ENCODE measurements around the gene ABLIM2. TPM values are rescaled to one million over a fixed set of nuclear protein-coding genes. Genes with fewer than 3 reads are reported as not detected.

The ABLIM2 gene
- total RNA-seq, 1 experiment from 2014 or later, result 1.0 TPM

GRCh38 chr4:8148785-8149435 is 9.7 kb downstream of the ABLIM2 start:
- DNase-seq, result no peak
- no peak overlapping the region for H3K23ac ChIP-seq (ENCODE audit: insufficient read length, low read depth, low read length)
- H2BK15ac ChIP-seq (ENCODE audit: low read depth, low read length), result no peak overlapping the region
- H3K14ac ChIP-seq (ENCODE audit: insufficient read depth, low read length), result no peak overlapping the region; the same call in 1 of the 2 replicates
- Mint-ChIP-seq H3K4me1 (peaks cover 21 to 34% of the 10 kb centered on the region in 2 experiments), H3K36me3 (ENCODE audit: insufficient read depth in 1 of 3, low read depth in 3 of 3) (no peaks in the 10 kb centered on the region), H3K9me3 (no peaks in the 10 kb centered on the region), H3K4me3 (no peak overlapping the region; a peak in 1 of 5 replicates), H3K27ac (peak overlapping the region in 2 of 3 experiments; percentile 22 to 39; a peak in 1 of 7 replicates), H3K27me3 (ENCODE audit: low read depth) (peaks cover 9% of the 10 kb centered on the region)
- no peak overlapping the region for H2AFZ ChIP-seq (ENCODE audit: low read length)
- H3K23me2 ChIP-seq (ENCODE audit: insufficient read length, low read depth, low read length, poor library complexity, severe bottlenecking), result no peaks in the 10 kb centered on the region
- TF ChIP-seq, protein P1, sequence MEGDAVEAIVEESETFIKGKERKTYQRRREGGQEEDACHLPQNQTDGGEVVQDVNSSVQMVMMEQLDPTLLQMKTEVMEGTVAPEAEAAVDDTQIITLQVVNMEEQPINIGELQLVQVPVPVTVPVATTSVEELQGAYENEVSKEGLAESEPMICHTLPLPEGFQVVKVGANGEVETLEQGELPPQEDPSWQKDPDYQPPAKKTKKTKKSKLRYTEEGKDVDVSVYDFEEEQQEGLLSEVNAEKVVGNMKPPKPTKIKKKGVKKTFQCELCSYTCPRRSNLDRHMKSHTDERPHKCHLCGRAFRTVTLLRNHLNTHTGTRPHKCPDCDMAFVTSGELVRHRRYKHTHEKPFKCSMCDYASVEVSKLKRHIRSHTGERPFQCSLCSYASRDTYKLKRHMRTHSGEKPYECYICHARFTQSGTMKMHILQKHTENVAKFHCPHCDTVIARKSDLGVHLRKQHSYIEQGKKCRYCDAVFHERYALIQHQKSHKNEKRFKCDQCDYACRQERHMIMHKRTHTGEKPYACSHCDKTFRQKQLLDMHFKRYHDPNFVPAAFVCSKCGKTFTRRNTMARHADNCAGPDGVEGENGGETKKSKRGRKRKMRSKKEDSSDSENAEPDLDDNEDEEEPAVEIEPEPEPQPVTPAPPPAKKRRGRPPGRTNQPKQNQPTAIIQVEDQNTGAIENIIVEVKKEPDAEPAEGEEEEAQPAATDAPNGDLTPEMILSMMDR (conservative IDR thresholded peaks at IDR 0.05), result no peak
- no peak overlapping the region for H4K5ac ChIP-seq (ENCODE audit: insufficient read length, low read depth, low read length)
- no peaks in the 10 kb centered on the region for H3K9me3 ChIP-seq (ENCODE audit: control insufficient read depth, low read depth, low read length)
- H2BK5ac ChIP-seq (ENCODE audit: insufficient read length, low read length), result no peak overlapping the region
- no CpG with 5 or more reads among the region's 14 CpGs for WGBS (ENCODE audit: extremely low coverage, insufficient read length, low lambda C conversion rate)
- H3K79me2 ChIP-seq (ENCODE audit: insufficient read depth, low read length), result no peaks in the 10 kb centered on the region
- no peak overlapping the region for H3T11ph ChIP-seq (ENCODE audit: low read length)
- no peak overlapping the region for H3K56ac ChIP-seq (ENCODE audit: insufficient read length, low read depth, low read length)
- no peak overlapping the region for H3K27ac ChIP-seq (ENCODE audit: insufficient read length, low read depth, low read length)
- H3K4me1 ChIP-seq (ENCODE audit: insufficient read depth, low read length), result no peaks in the 10 kb centered on the region; the same call in 1 of the 2 replicates
- H4K8ac ChIP-seq (replicated peaks; ENCODE audit: insufficient read length, low read depth, low read length), result no peak overlapping the region
- H3K4me2 ChIP-seq (ENCODE audit: insufficient read depth, insufficient read length, low read length), result no peak overlapping the region
- no peaks in the 10 kb centered on the region for H4K20me1 ChIP-seq (ENCODE audit: control insufficient read depth, insufficient read depth, insufficient read length)
- no peak overlapping the region for H3K18ac ChIP-seq (ENCODE audit: insufficient read length, low read depth, low read length)
- no peak overlapping the region for H3K9ac ChIP-seq (ENCODE audit: extremely low read depth, insufficient read length, low read length)
- no peak overlapping the region for H4K91ac ChIP-seq (ENCODE audit: insufficient read length, low read depth, low read length)
- H2BK120ac ChIP-seq (ENCODE audit: low read depth, low read length, poor library complexity, severe bottlenecking), result no peak overlapping the region
- no peak overlapping the region for H2BK20ac ChIP-seq (ENCODE audit: low read depth, low read length, poor library complexity, severe bottlenecking)
- no peak overlapping the region for H2AK5ac ChIP-seq (ENCODE audit: insufficient read length, low read length)
- no peak overlapping the region for H2BK12ac ChIP-seq (ENCODE audit: insufficient read length, low read depth, low read length)
- H3K27me3 ChIP-seq (ENCODE audit: insufficient read depth, low read length), result no peaks in the 10 kb centered on the region
- H3K79me1 ChIP-seq (ENCODE audit: insufficient read depth, low read depth, low read length, poor library complexity, severe bottlenecking), result no peaks in the 10 kb centered on the region
- no peak overlapping the region for H3K4ac ChIP-seq (ENCODE audit: low read depth, low read length)
